PC-9 (cell line): ENCODE data around the gene IVD. TPM values are rescaled to one million over a fixed set of nuclear protein-coding genes. Genes with fewer than 3 reads are reported as not detected.

Source experiments
- BruUV-seq: library from RNA; stranded (reverse); fragments of 400-500 nt; replicated peaks from 2 replicates; lab custom pipeline; 2021; lab: Mats Ljungman, UMichigan
- CTCF ChIA-PET: fragments of 300-600 bp; sonication (Branson Sonifier 250); formaldehyde crosslinking; loops from one replicate; lab custom pipeline; 2022; ENCODE audit warnings: antibody characterized with exemption; lab: Charles Lee
- POLR2A ChIA-PET: fragments of 300-600 bp; sonication (Branson Sonifier 250); formaldehyde crosslinking; loops from one replicate; lab custom pipeline; 2022; ENCODE audit warnings: antibody characterized with exemption; ENCODE audit not compliant: unreplicated experiment; lab: Charles Lee
- DNase-seq, 2 experiments: peaks; one replicate each; pipeline versions ENCODE4 v3.0.0 to v3.0.0-alpha.2; 2015 to 2022; ENCODE audit warnings: mixed read lengths in 1 of 2
- H2AFZ ChIP-seq: fragments of 200-600 bp; sonication (generic); 2 replicates; pipeline ENCODE4 v1.8.1; 2017; ENCODE audit warnings: antibody characterized with exemption
- H3F3A ChIP-seq: fragments of 200-600 bp; sonication (generic); 2 replicates; pipeline ENCODE4 v1.8.1; 2017; ENCODE audit warnings: antibody characterized with exemption, mild to moderate bottlenecking, low read depth; ENCODE audit not compliant: insufficient read depth
- H3K27ac ChIP-seq: fragments of 200-600 bp; sonication (generic); 2 replicates; pipeline ENCODE4 v1.6.1; 2016; ENCODE audit warnings: mixed run types
- H3K27me3 ChIP-seq: fragments of 200-600 bp; sonication (generic); 2 replicates; pipeline ENCODE4 v1.6.1; 2016; ENCODE audit warnings: low read depth, mixed run types; ENCODE audit not compliant: insufficient read depth
- H3K36me3 ChIP-seq: fragments of 200-600 bp; sonication (generic); 2 replicates; pipeline ENCODE4 v1.6.1; 2016; ENCODE audit warnings: low read depth, mixed run types
- H3K4me1 ChIP-seq: fragments of 200-600 bp; sonication (generic); replicated peaks from 2 replicates; pipeline ENCODE4 v1.6.1; 2016; ENCODE audit warnings: mixed run types; ENCODE audit not compliant: insufficient read depth
- H3K4me2 ChIP-seq: fragments of 200-600 bp; sonication (generic); 2 replicates; pipeline ENCODE4 v1.6.1; 2017; ENCODE audit warnings: mixed run types
- H3K4me3 ChIP-seq: fragments of 200-600 bp; sonication (generic); 2 replicates; pipeline ENCODE4 v1.6.1; 2016; ENCODE audit warnings: mixed run types
- H3K79me2 ChIP-seq: fragments of 200-600 bp; sonication (generic); 2 replicates; pipeline ENCODE4 v1.6.1; 2017; ENCODE audit warnings: low read depth, mixed run types
- H3K9me2 ChIP-seq: fragments of 200-600 bp; sonication (generic); 2 replicates; pipeline ENCODE4 v1.8.1; 2017; ENCODE audit warnings: mild to moderate bottlenecking; ENCODE audit not compliant: insufficient read depth
- H3K9me3 ChIP-seq: fragments of 200-600 bp; sonication (generic); 2 replicates; pipeline ENCODE4 v1.8.1; 2016; ENCODE audit warnings: low read depth; ENCODE audit not compliant: insufficient read depth
- H4K20me1 ChIP-seq: fragments of 200-600 bp; sonication (generic); 2 replicates; pipeline ENCODE4 v1.8.1; 2017; ENCODE audit not compliant: insufficient read depth
- EZH2 ChIP-seq: fragments of 200-600 bp; sonication (generic); IDR thresholded peaks from 2 replicates; pipeline ENCODE4 v1.8.0; 2017; ENCODE audit warnings: antibody characterized with exemption, low read depth
- intact Hi-C: fragments of 100-400 bp; cut with micrococcal nuclease; formaldehyde crosslinking; loops from one replicate; pipeline ENCODE4 v1.10.0; 2022; ENCODE audit not compliant: unreplicated experiment
- total RNA-seq: library from RNA; stranded (reverse); gene quantifications from 2 replicates; pipeline ENCODE4 v1.2.3, GENCODE V29; 2021
- TF ChIP-seq, protein P1 (sequence below): fragments of 200-600 bp; sonication (generic); conservative IDR thresholded peaks from 2 replicates; pipeline ENCODE4 v1.6.1; 2017; ENCODE audit warnings: mixed run types, antibody characterized with exemption, mild to moderate bottlenecking, moderate library complexity

IVD gene
- total RNA-seq, 1 experiment from 2014 or later = 82.5 TPM

DNA sequence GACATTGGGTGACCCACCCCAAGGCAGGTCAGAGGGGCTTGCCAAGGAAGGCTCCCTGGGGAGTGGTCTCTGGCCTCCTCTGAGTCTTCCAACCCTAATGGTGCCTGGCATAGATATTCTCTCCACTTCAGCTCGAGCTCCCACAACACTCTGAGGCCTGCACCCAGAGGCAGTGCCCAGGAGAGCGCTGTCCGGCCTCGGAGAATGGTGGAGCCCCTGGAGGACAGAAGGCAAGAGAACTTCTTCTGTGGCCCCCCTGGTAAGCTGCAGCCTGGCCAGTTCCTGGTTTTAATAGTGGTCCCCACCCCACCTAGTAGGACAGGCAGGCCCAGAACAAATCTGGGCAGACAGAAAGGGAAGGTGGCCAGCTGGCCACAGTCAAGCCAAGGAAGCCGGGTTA, 40.6 kb upstream of the IVD start:
- Histone ChIP-seq H3K4me2 (no peak overlapping the region), H3K4me3 (no peak overlapping the region), H3K4me1 (no peaks in the 10 kb centered on the region), H3K9me2 (no peaks in the 10 kb centered on the region), H3K27me3 (no peaks in the 10 kb centered on the region), H4K20me1 (no peaks in the 10 kb centered on the region), H3K27ac (no peak overlapping the region), H3K9me3 (no peaks in the 10 kb centered on the region), H2AFZ (no peak overlapping the region), H3F3A (no peaks in the 10 kb centered on the region), H3K36me3 (no peaks in the 10 kb centered on the region), H3K79me2 (no peaks in the 10 kb centered on the region)
- BruUV-seq = no TSS peak
- ChIA-PET POLR2A (no interaction called here), CTCF (interaction anchor here (0.8 kb wide), 1 partner anchor 21 kb away, joined by 3 read pairs; no protein-coding TSS in a partner anchor)
- no peak for DNase-seq
- intact Hi-C loops = no loop called here
- TF ChIP-seq EZH2 = no peak
- TF ChIP-seq, protein P1, sequence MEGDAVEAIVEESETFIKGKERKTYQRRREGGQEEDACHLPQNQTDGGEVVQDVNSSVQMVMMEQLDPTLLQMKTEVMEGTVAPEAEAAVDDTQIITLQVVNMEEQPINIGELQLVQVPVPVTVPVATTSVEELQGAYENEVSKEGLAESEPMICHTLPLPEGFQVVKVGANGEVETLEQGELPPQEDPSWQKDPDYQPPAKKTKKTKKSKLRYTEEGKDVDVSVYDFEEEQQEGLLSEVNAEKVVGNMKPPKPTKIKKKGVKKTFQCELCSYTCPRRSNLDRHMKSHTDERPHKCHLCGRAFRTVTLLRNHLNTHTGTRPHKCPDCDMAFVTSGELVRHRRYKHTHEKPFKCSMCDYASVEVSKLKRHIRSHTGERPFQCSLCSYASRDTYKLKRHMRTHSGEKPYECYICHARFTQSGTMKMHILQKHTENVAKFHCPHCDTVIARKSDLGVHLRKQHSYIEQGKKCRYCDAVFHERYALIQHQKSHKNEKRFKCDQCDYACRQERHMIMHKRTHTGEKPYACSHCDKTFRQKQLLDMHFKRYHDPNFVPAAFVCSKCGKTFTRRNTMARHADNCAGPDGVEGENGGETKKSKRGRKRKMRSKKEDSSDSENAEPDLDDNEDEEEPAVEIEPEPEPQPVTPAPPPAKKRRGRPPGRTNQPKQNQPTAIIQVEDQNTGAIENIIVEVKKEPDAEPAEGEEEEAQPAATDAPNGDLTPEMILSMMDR = no peak

DNA sequence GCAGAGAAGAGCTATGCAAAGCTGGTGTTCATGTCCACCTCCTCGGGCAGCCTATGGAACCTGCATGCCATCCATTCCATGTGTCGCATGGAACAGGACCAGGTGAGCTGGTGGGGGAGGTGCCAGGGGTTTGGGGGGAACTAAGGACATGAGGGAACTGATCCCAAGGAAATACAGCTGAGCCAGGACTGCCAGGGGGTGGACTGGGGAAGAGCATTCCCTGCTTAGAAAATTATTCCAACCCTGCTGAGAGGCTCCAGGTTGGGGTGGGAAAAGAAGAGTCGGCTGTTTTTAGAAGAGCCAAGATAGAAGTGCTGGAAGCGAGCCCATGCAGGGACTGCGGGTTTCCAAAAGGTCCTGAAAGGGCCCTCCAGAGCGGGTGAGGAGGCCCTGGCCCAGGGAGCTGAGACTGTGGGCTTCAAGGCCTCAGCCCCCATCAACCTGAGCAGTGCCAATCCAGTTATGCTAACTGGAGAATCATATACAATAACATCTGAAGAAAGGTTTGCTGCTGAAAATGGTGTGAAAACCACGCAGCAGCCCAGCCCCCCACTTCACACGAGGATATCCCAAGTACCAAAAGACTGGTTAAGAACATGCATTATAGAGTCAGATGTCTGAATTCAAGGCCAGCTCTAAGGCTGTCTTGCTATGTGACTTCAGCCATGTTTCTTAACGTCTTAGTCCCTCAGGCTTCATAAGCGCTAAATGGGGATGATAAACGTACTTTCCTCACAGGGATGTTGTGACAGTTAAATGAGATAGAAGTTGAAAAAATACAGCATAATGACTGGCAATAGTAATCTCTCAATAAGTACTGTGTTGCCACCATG, 39.8 kb upstream of the IVD start:
- no peaks in the 10 kb centered on the region for H3K9me3 ChIP-seq
- no peaks in the 10 kb centered on the region for H3K79me2 ChIP-seq
- BruUV-seq = no TSS peak
- no peak overlapping the region for H3K4me3 ChIP-seq
- H3K4me1 ChIP-seq = no peaks in the 10 kb centered on the region
- H3F3A ChIP-seq = no peaks in the 10 kb centered on the region
- DNase-seq = no peak
- intact Hi-C loops = no loop called here
- H3K27me3 ChIP-seq = no peaks in the 10 kb centered on the region
- H3K27ac ChIP-seq = no peak overlapping the region
- no peaks in the 10 kb centered on the region for H3K9me2 ChIP-seq
- H3K4me2 ChIP-seq = no peak overlapping the region
- H4K20me1 ChIP-seq = no peaks in the 10 kb centered on the region
- no peak for TF ChIP-seq EZH2
- TF ChIP-seq, protein P1 = no peak
- ChIA-PET CTCF (interaction anchor here (0.7 kb wide), 1 partner anchor 43 kb away, joined by 3 read pairs; the partner anchor contains the start of gene INAFM2), POLR2A (no interaction called here)
- H2AFZ ChIP-seq = no peak overlapping the region
- no peaks in the 10 kb centered on the region for H3K36me3 ChIP-seq

DNA sequence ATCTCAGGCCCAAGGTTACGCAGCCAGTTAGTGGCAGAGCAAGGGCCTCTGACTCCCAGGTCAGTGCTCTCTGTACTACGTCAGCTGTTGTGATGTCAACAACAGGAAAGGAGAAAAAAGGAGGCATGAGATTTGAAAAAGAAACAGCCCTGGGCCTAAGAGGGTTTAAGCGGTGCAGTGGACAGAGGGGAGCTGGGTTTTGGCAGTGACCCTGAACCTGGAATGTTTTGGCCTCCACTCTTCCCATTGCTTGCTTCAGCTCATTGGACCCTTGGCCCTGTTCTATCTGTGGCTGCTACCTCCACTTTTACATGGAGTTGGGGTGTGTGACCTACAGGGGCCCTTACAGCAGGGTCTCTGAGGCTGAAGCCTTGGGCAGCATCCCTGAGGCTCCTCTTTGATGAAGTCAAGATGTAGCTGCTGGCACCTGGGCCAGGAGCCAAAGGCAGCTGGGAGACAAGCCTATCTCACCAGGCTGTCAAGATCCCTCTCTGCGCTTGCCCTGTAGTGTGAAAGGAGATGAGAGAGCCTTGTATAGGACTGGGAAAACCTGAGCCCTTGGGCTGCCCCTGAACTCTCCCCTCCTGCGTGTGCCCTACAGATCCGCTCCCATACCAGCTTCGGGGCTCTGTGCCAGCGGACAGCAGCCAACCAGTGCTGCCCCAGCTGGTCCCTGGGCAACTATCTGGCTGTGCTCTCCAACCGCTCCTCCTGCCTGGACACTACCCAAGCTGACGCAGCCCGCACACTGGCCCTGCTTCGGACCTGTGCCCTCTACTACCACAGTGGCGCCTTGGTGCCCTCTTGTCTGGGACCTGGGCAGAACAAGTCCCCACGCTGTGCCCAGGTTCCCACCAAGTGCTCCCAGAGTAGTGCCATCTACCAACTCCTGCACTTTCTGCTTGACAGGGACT, 38.9 kb upstream of the IVD start:
- Histone ChIP-seq H3K4me1 (no peaks in the 10 kb centered on the region), H3K36me3 (no peaks in the 10 kb centered on the region), H3K27ac (no peak overlapping the region), H4K20me1 (no peaks in the 10 kb centered on the region), H3K4me2 (no peak overlapping the region), H3K9me3 (no peaks in the 10 kb centered on the region), H2AFZ (no peak overlapping the region), H3F3A (no peaks in the 10 kb centered on the region), H3K79me2 (no peaks in the 10 kb centered on the region), H3K9me2 (no peaks in the 10 kb centered on the region), H3K27me3 (no peaks in the 10 kb centered on the region), H3K4me3 (no peak overlapping the region)
- ChIA-PET CTCF (no interaction called here), POLR2A (no interaction called here)
- BruUV-seq = no TSS peak
- TF ChIP-seq EZH2 = no peak
- TF ChIP-seq, protein P1 = no peak
- DNase-seq = no peak
- intact Hi-C loops = no loop called here
